Gastroesophageal sphincter (tissue), 4 donors: ENCODE measurements around the gene VDAC2. TPM values are rescaled to one million over a fixed set of nuclear protein-coding genes. Genes with fewer than 3 reads are reported as not detected.
A peak's percentile ranks its signal among the peaks of the same experiment; 100 is the strongest.
"Not testable (repeated sequence)": the region's sequence is repeated elsewhere in the genome, so short reads cannot be mapped to it uniquely, and the experiment has no call there.

Experiments used
- ATAC-seq: fragments of 150-250 bp; one replicate; pipeline ENCODE4 v1.9.1; 2016; ENCODE audit warnings: mild to moderate bottlenecking, moderate library complexity
- H3K27ac ChIP-seq, 4 donors: fragments of 200-600 bp; sonication (generic) in 3 of 4; 1 replicate in 3 of 4; 2 replicates in 1 of 4; pipeline ENCODE4 v1.5.1; 2016 to 2019
- H3K27me3 ChIP-seq: fragments of 200-600 bp; sonication (generic); one replicate; pipeline ENCODE4 v1.5.1; 2019
- H3K36me3 ChIP-seq, 2 donors: fragments of 200-600 bp; sonication (generic); one replicate each; pipeline ENCODE4 v1.5.1; 2019; ENCODE audit warnings: control low read depth in 1 of 2
- H3K4me1 ChIP-seq, 3 donors: fragments of 200-600 bp; sonication (generic); 1 replicate in 2 of 3; 2 replicates in 1 of 3; pipeline ENCODE4 v1.5.1; 2016 to 2019; ENCODE audit warnings: control low read depth in 2 of 3
- H3K4me3 ChIP-seq, 2 donors: fragments of 200-600 bp; sonication (generic); one replicate each; pipeline ENCODE4 v1.5.1; 2019; ENCODE audit warnings: mild to moderate bottlenecking in 1 of 2, moderate library complexity in 1 of 2
- H3K9me3 ChIP-seq, 3 donors: fragments of 200-600 bp; sonication (generic); one replicate each; pipeline ENCODE4 v1.5.1; 2017 to 2019; ENCODE audit warnings: control low read depth in 2 of 3
- CTCF ChIP-seq, 4 experiments: fragments of 200-600 bp in 2 of 4; fragments of 450-650 bp in 2 of 4; sonication (generic) in 1 of 4; IDR thresholded peaks; one replicate each; pipeline ENCODE4 v1.5.1; 2017 to 2019; ENCODE audit warnings: antibody characterized with exemption in 4 of 4, mild to moderate bottlenecking in 2 of 4, moderate library complexity in 2 of 4
- EP300 ChIP-seq: sonication (generic); formaldehyde crosslinking; IDR thresholded peaks from one replicate; pipeline ENCODE4 v1.6.1; 2017; ENCODE audit warnings: antibody characterized with exemption, mild to moderate bottlenecking
- POLR2A ChIP-seq, 2 donors: fragments of 450-650 bp; IDR thresholded peaks; one replicate each; pipeline ENCODE4 v1.6.1; 2017; ENCODE audit warnings: antibody characterized with exemption in 2 of 2, mild to moderate bottlenecking in 2 of 2, moderate library complexity in 1 of 2
- POLR2AphosphoS5 ChIP-seq: sonication (generic); formaldehyde crosslinking; IDR thresholded peaks from one replicate; pipeline ENCODE4 v1.6.1; 2017; ENCODE audit warnings: antibody characterized with exemption
- WGBS, 2 donors: methylation state at CpG; one replicate each; pipeline ENCODE4 v1.1.5; 2018; ENCODE audit warnings: low coverage in 1 of 2; 5-methylcytosine and 5-hydroxymethylcytosine counted together
- total RNA-seq, 4 donors: library from RNA; depleted of rRNA; stranded (reverse); fragments of >200 nt; gene quantifications; one replicate each; pipeline ENCODE4 v1.1.0, GENCODE V29; 2016

The VDAC2 gene
- total RNA-seq, 4 donors from 2014 or later = 199 to 283 (median 249) TPM

DNA sequence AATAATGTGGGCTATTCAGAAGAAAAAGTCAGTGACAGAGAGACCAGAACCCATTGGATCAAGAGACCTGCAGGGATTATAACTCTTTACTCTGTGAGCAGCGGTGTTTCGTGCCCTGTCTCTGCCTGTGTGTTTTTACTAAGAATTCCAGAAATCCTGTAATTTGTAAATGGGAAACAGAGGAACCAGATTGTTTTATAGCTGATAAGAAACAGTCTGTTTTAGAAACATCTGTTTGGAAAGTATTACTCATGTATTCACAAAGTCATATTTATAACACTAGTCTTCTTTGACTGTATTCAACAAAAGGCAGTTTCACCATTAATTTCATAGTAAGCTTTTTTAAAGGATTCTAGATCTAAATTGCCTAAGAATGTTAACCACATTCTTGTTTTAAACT is 30.0 kb upstream of the VDAC2 start:
- Histone ChIP-seq H3K9me3 (no peaks in the 10 kb centered on the region), H3K4me1 (peaks cover 0 to 19% (median 0%) of the 10 kb centered on the region in 3 donors), H3K4me3 (no peak overlapping the region), H3K27ac (peak overlapping the region in 1 of 4 donors; percentile 13), H3K27me3 (no peaks in the 10 kb centered on the region), H3K36me3 (peaks cover 0 to 47% of the 10 kb centered on the region in 2 donors)
- no peak for TF ChIP-seq POLR2AphosphoS5
- no peak for TF ChIP-seq EP300
- no peak for TF ChIP-seq POLR2A (IDR thresholded peaks at IDR 0.05)
- ATAC-seq = no peak
- WGBS, 2 donors = 25 to 71% methylated on average over 2 of the region's 2 CpGs

DNA sequence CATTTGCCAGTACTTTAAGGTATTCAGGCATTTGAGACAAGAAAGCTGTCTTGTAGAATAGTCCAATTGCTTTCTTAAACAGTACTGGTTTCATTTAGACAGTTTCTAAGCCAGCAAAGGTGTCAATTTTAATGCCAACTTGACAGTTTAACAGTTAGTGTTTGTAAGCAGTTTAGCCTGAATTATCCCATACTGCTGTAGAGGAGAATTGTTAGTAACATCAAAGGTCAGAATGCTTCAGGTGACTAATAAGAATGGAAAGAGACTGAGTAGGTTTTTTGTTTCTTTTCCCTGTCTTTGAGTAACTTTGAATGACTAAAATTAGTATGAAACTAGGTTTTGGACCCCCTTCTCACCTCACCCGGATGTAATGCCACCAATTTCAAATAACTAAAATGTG is 29.5 kb upstream of the VDAC2 start:
- no peak for ATAC-seq
- Histone ChIP-seq H3K4me3 (no peak overlapping the region), H3K4me1 (peaks cover 0 to 19% (median 0%) of the 10 kb centered on the region in 3 donors), H3K27me3 (no peaks in the 10 kb centered on the region), H3K36me3 (peaks cover 0 to 42% of the 10 kb centered on the region in 2 donors), H3K27ac (no peak overlapping the region), H3K9me3 (no peaks in the 10 kb centered on the region)
- TF ChIP-seq EP300 (no peak), POLR2A (IDR thresholded peaks at IDR 0.05) (no peak), POLR2AphosphoS5 (no peak), CTCF (IDR thresholded peaks at IDR 0.05) (no peak)
- WGBS, 2 donors = 50 to 60% methylated on average over 1 of the region's 1 CpG

GRCh38 chr10:75186310-75186709 is 24.3 kb upstream of the VDAC2 start:
- H3K9me3 ChIP-seq = no peaks in the 10 kb centered on the region
- TF ChIP-seq POLR2AphosphoS5 (no peak), CTCF (IDR thresholded peaks at IDR 0.05) (no peak), EP300 (no peak), POLR2A (IDR thresholded peaks at IDR 0.05) (no peak)
- 56% methylated on average over 3 of the region's 4 CpGs; no CpG with 5 or more reads in 1 of the 2 donors for WGBS, 2 donors
- no peak overlapping the region for H3K4me3 ChIP-seq
- no peak overlapping the region for H3K27ac ChIP-seq
- ATAC-seq = no peak
- H3K27me3 ChIP-seq = no peaks in the 10 kb centered on the region
- H3K36me3 ChIP-seq = peaks cover 0 to 11% of the 10 kb centered on the region in 2 donors
- peaks cover 0 to 26% (median 0%) of the 10 kb centered on the region in 3 donors for H3K4me1 ChIP-seq

DNA sequence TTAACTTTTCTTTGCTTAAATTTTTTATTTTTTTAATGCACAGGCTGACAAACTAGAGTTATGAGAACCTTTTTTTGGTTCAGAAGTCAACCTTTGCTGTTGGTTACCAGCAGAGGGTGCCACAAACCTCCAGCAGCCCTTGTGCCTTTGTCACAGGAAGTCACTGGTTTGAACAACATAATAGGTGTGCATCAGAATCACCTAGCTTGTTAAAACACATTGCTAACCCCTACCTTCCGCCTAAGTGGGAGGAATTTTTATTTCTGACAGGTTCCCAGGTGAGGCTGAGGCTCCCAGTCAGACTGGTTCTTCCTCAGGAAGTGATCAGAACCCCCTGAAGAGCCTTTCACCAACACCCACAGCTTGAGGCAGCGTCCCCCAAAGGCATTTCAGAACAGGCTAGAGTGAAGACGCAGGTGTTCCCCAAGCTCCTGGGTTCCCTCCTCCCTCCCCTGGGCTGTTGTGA is 22.6 kb upstream of the VDAC2 start:
- no peak for ATAC-seq
- peaks cover 0 to 40% (median 8%) of the 10 kb centered on the region in 3 donors for H3K4me1 ChIP-seq
- peak overlapping the region in 1 of 4 donors; percentile 6 for H3K27ac ChIP-seq
- no peak overlapping the region for H3K4me3 ChIP-seq
- peaks cover 0 to 3% of the 10 kb centered on the region in 2 donors for H3K36me3 ChIP-seq
- WGBS, 2 donors = 89% methylated on average over 3 of the region's 3 CpGs; no CpG with 5 or more reads in 1 of the 2 donors
- H3K9me3 ChIP-seq = no peaks in the 10 kb centered on the region
- TF ChIP-seq CTCF (IDR thresholded peaks at IDR 0.05) (peak; percentile 49 to 79 (median 72)), EP300 (no peak)
- H3K27me3 ChIP-seq = no peaks in the 10 kb centered on the region

GRCh38 chr10:75188522-75188921 is 22.1 kb upstream of the VDAC2 start:
- Histone ChIP-seq H3K4me1 (peaks cover 0 to 41% (median 8%) of the 10 kb centered on the region in 3 donors), H3K27ac (peak overlapping the region in 1 of 4 donors; percentile 6)
- not testable (repeated sequence) for H3K27me3 ChIP-seq, H3K36me3 ChIP-seq, ATAC-seq, H3K4me3 ChIP-seq, H3K9me3 ChIP-seq
- WGBS, 2 donors = 89 to 93% methylated on average over 7 to 8 of the region's 9 CpGs

DNA sequence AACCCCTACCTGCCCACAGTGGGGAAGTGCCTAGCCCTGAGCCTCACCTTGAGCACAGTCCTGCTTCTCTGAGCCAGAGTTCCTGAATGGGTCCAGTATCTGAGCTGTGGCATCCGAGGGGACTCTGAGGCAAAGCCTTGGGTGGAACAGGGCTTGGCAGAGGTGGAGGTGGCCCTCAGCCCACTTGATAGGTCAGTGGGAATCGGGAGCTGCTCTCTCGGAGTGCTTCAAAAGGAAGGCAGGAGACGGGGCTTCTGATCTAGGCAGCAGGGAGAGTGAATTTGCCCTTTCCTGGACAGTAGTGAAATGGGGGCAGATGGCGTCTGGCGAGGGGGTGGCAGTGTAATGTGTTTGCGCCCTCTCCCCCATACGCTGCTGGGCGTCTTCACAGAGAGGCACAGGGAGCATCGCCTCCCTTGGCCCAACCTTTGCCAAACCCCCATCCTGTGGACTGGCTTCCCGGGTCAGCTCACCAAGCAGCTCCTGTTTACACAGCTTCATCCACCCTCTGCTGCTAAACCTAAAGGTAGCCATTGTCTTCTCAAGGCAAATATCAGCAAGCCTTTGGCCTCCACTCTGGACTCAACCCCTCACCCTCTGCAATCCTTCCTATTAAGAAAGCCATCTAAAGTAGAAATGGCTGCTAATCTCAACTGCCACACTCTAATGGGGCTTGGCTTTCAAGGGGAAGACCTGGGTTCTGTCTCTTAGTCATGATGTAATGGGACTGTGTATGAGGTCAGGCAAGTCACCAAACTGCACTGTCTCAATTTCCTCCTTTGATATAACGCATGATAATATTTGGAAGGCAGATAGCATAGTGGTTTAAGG is 21.1 kb upstream of the VDAC2 start:
- H3K4me1 ChIP-seq = peaks cover 0 to 41% (median 8%) of the 10 kb centered on the region in 3 donors
- no peak for ATAC-seq
- H3K4me3 ChIP-seq = no peak overlapping the region
- no peaks in the 10 kb centered on the region for H3K36me3 ChIP-seq
- 94% methylated on average over 11 of the region's 12 CpGs; no CpG with 5 or more reads in 1 of the 2 donors for WGBS, 2 donors
- TF ChIP-seq POLR2AphosphoS5 (no peak), CTCF (IDR thresholded peaks at IDR 0.05) (no peak), POLR2A (IDR thresholded peaks at IDR 0.05) (no peak), EP300 (no peak)
- H3K9me3 ChIP-seq = no peaks in the 10 kb centered on the region
- peak overlapping the region in 1 of 4 donors; percentile 14 for H3K27ac ChIP-seq
- no peaks in the 10 kb centered on the region for H3K27me3 ChIP-seq
